ENCODE measurements around the gene CACNA2D2. TPM values are rescaled to one million over a fixed set of nuclear protein-coding genes. Genes with fewer than 3 reads are reported as not detected.

CACNA2D2 gene
- total and polyA plus RNA-seq, 2 of the 4 experiments (the other 2 are of a cell fraction): 0.15 TPM; not detected in 1

DNA sequence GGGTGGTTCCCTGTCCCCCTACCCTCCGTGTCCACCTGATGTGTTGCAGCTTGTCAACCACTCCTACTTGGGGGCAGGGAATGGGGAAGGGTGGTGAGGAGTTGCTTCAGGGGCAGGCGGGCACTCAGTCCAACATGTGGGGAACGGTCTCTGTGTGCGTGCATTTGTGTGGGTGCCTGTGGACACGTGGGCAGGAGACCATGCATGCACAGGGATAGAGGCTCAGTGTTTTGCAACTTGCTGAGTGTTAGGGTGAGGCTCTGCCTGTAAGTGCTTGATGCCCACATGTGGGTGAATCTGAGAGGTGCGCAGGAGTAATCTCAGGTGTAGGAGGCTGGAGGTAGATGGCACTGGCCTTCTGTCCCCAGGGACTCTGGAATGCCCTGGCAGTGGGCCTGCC is 119.7 kb downstream of the CACNA2D2 start:
- dilution Hi-C loops (cut with HindIII; ENCODE audit: low sequenced_read_pairs, unreplicated experiment) (no loop called here), in situ Hi-C loops (cut with MboI; ENCODE audit: low sequenced_read_pairs) (no loop called here), intact Hi-C loops (cut with micrococcal nuclease) (no loop called here)
- Histone ChIP-seq H3K56ac (ENCODE audit: extremely low read depth, insufficient read depth, low read length) (no peak overlapping the region), H4K20me1 (ENCODE audit: insufficient read depth, low read length) (no peaks in the 10 kb centered on the region), H3K23ac (ENCODE audit: low read depth, low read length) (no peak overlapping the region), H2BK5ac (ENCODE audit: low read depth, low read length, poor library complexity, severe bottlenecking) (no peak overlapping the region), H3K14ac (replicated peaks; ENCODE audit: low read depth, low read length) (no peak overlapping the region), H3K79me1 (ENCODE audit: low read depth in 1 of 2, low read length in 2 of 2) (no peaks in the 10 kb centered on the region), H2BK15ac (ENCODE audit: low read depth, low read length) (no peak overlapping the region), H2BK20ac (ENCODE audit: low read depth, low read length) (no peak overlapping the region), H2BK120ac (ENCODE audit: low read depth, low read length) (no peak overlapping the region), H4K5ac (ENCODE audit: low read depth, low read length) (no peak overlapping the region), H3K4me1 (ENCODE audit: control insufficient read depth, insufficient read depth, low read length) (no peaks in the 10 kb centered on the region), H4K8ac (ENCODE audit: low read depth in 2 of 2, low read length in 2 of 2) (no peak overlapping the region), H3K9ac (ENCODE audit: low read depth, low read length) (no peak overlapping the region), H3K4ac (ENCODE audit: low read depth, low read length) (no peak overlapping the region), H3K27me3 (ENCODE audit: control insufficient read depth, insufficient read depth, low read length) (peaks cover 56% of the 10 kb centered on the region), H3K4me3 (ENCODE audit: insufficient read depth, low read depth, low read length) (no peak overlapping the region), H3K4me2 (ENCODE audit: low read depth, low read length) (no peak overlapping the region), H2AK5ac (ENCODE audit: low read depth, low read length) (no peak overlapping the region), H3K9me3 (ENCODE audit: control insufficient read depth, insufficient read depth, low read length) (no peaks in the 10 kb centered on the region), H2AFZ (replicated peaks; ENCODE audit: low read length, poor library complexity) (no peak overlapping the region), H4K91ac (ENCODE audit: insufficient read depth, low read depth, low read length) (no peak overlapping the region), H3K36me3 (ENCODE audit: control insufficient read depth, insufficient read depth, low read length) (no peaks in the 10 kb centered on the region), H3K18ac (ENCODE audit: low read depth, low read length) (no peak overlapping the region), H2AK9ac (replicated peaks; ENCODE audit: low read depth, low read length, poor library complexity) (no peak overlapping the region), H3K27ac (ENCODE audit: insufficient read depth, low read length) (no peak overlapping the region), H3K9me1 (ENCODE audit: insufficient read depth, low read length) (no peaks in the 10 kb centered on the region)
- WGBS, 2 experiments (ENCODE audit: extremely low coverage in 2 of 2, insufficient read length in 1 of 2): 0% methylated on average over 1 of the region's 6 CpGs; no CpG with 5 or more reads in 1 of the 2 experiments
- POLR2A ChIA-PET (ENCODE audit: unreplicated experiment): no interaction called here
- CTCF ChIA-PET: no interaction called here
- no TSS peak for BruUV-seq (replicated peaks)
- no peak for ATAC-seq (ENCODE audit: low read depth)
- TF ChIP-seq MXI1 (IDR thresholded peaks at IDR 0.05; ENCODE audit: borderline replicate concordance, low read depth, low read length): no peak
- no peak for TF ChIP-seq MAFK (IDR thresholded peaks at IDR 0.05; ENCODE audit: low read depth, low read length)
- no peak for TF ChIP-seq CEBPB (IDR thresholded peaks at IDR 0.05; ENCODE audit: low read depth, low read length)
- no peak for TF ChIP-seq FOS (IDR thresholded peaks at IDR 0.05; ENCODE audit: low read depth, low read length)
- TF ChIP-seq RFX5 (IDR thresholded peaks at IDR 0.05; ENCODE audit: low read depth, low read length): no peak
- TF ChIP-seq RAD21 (IDR thresholded peaks at IDR 0.05; ENCODE audit: low read length): no peak
- TF ChIP-seq POLR2A (IDR thresholded peaks at IDR 0.05; ENCODE audit: low read depth, low read length): no peak
- no peak for TF ChIP-seq NFE2L2 (IDR thresholded peaks at IDR 0.05; ENCODE audit: low read depth, low read length)
- DNase-seq: no peak
